Stimulated activated CD8-positive, alpha-beta memory T cell treated with anti-CD3 and anti-CD28 coated beads, Interleukin-2, amount 100 ng/mL, for 1 hour (primary cell): ENCODE data around the gene OR2S2.
"Not testable (repeated sequence)": the region's sequence is repeated elsewhere in the genome, so short reads cannot be mapped to it uniquely, and the experiment has no call there.

Source experiments
- DNase-seq, 2 donors: peaks; one replicate each; pipeline ENCODE4 v3.0.0-alpha.2; 2020; ENCODE audit warnings: low read depth in 2 of 2

OR2S2 gene, protein sequence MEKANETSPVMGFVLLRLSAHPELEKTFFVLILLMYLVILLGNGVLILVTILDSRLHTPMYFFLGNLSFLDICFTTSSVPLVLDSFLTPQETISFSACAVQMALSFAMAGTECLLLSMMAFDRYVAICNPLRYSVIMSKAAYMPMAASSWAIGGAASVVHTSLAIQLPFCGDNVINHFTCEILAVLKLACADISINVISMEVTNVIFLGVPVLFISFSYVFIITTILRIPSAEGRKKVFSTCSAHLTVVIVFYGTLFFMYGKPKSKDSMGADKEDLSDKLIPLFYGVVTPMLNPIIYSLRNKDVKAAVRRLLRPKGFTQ

DNA sequence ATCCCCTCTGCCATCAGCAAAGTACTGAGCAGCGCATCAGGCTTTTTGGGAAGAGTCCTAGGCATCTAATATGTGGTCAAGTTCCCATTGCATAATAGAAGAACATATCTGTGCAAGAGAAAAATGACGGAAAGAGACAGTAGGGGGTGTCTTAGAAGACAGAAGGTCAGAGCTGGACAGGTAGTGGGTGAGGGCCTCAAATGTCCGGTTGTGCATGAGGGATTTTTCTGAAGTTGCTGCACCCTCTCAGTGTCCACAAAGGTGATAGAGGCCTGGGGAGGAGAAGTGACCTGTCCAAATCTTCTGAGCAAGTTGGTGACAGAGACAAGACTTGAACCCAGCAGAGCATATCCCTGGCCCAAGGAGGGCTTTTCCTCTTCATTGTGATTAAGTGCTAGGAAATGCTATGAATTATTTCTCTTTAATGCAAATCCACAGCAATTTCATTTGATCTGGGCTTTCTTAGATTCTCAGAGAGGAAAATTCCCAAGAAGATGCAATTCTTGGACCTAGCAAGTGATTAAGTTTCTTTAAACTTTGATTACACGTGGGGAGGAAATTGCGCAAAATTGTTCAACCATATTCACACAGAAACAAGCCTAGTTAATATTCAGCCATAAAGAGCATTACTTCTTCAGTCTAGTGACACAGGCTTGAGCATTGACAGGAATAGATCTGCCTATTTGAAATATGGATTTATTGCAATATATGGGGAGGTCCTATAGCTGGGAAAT is at the start of gene OR2S2:
Gene OR2S2 (minus strand): TSS at position 51 of the 734 bp plus-strand sequence. CDS start 56 bp downstream, outside the sequence.
- DNase-seq: no peak

DNA sequence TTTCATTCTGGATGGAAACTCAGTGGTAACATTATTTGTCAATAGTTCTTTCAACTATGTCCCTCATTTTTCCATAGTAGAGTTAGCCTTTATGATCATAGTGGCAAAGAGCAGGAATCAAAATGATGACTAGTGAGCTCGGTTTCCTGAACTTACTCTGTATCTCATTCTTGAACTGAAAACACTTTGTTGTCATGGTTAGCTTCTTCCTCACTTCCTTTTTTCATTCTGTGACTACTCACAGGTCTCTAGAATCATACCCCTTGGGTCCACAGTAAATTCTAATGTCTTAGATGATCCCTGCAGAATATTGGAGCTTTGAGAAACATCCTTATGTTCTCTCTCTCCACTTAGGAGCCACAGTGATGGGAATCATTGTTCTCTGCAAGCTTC is 49.4 kb upstream of the OR2S2 start:
- DNase-seq: no peak

DNA sequence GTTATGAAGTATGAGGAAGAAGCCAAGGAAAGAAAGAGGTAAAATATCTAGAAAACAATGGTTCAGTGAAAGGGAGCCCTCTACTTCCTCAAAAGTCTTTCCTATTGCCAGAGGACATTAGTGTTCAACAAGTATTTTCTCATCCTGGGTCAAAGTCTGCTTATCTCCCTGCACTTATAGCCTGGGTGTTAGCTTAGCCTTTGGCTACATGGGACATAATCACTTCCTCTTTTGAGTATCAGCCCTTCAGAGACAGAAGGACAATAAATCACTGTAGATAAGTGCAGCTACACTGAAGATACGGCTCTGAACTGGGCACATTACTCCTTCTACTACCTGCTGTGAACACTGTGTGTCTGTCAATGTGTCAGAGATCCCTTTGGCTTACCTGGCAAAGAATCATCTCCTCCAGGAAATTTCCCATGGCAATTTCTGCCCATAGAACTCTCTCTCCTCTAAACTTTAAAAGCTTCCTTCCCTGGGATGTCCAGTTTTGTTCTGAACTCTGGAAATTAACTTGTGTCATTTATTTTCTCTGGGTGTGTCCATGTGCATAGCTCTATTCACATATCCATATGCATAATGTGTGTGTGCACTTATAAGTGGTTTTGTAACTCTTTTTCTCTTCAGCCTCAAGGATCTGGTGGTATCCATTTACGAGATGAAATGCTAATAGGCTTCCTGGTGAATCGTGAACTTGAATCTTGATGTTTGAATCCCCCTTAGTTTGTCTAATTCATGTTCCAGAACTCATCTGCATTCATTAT is 48.8 kb upstream of the OR2S2 start:
- no peak for DNase-seq

DNA sequence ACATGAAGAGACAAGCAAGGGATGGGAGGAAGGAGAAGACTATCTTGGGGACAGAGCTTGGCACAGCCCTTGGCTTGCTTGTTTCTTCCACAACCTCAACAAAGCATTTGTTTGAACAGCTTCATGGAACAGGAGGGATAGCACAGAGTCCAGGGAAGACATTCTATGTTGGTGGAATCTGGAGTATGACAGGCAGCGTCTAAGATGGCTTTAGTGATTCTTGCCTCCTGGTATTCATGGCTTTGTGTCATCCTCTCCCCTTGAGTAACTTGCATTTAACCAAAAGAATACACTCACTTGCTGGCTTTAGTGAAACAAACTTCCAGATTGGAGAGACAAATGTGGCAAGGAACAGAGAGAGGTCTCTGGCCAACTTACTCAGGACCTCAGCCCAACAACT is 47.9 kb upstream of the OR2S2 start:
- no peak for DNase-seq

DNA sequence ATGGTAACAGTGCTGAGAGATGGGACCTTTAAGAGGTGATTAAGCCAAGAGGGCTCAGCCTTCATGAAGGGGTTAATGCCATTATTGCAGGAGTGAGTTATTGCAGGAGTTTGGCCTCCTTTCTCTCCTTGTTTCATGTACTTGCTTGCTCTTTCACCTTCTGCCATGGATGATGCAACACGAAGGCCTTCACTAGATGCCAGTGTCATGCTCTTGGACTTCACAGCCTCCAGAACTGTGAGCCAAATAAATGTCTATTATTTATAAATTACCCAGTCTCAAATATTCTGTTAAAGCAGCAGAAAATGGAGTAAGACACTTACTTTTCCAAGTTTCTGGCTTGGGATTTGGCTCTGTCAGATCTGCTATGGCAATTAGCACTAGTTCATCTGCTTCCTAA is 40.4 kb upstream of the OR2S2 start:
- no peak for DNase-seq

DNA sequence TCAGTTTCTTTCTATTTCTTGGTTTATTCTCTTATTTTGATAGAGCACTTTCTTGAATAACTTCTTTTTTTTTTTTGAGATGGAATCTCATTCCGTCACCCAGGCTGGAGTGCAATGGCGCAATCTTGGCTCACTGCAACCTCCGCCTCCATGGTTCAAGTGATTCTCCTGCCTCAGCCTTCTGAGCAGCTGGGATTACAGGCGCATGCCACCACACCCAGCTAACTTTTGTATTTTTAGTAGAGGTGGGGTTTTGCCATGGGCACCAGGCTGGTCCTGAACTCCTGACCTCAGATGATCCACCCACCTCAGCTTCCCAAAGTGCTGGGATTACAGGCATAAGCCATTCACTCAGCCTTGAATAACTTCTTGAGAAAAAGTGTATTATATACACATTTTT is 39.1 kb upstream of the OR2S2 start:
- not testable (repeated sequence) for DNase-seq

DNA sequence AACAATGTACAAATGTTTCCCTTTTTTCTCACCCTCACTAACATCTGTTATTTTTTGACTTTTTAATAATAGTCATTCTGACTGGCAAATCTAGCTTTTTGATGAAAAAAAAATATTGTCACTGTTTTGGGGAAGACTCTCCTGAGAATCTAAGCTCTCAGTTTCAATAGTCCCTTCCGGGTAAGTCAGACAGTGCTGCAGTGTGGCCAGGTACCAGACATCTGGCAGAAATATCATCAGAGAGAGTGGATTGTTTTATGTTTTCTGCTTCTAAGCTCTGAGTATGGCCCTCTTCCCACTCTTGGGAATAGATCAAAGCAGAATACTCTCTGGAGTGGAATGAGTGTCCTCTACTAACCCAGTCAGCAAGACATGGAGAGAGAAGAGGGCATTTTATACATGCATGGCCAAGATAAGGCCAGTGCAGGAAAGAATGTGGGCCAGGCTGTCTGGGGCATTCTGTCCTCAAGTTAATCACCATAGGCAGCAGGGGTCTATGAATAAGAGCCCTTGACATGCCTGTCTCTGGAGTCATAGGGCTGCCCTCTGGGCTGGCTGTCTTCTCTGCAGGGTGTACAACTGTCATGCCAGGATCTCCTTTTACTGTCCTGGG is 38.5 kb upstream of the OR2S2 start:
- no peak for DNase-seq

DNA sequence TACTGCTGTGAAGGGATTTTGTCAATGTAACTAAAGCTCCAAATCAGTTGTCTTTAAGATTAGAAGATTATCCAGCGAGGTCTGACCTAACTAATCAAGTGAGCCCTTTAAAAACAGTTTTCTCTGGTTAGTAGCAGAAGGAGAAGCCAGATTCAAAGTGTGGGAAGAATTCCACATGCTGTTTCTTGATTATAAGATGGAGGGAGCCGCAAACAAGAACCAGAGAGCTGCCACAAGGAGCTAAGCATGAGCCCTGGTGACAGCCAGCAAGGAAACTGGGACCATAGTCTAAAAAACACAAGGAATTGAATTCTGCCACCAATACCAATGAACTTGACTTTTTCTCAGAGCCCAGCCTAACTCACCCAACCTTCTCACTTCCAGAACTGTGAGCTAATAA is 37.0 kb upstream of the OR2S2 start:
- no peak for DNase-seq

DNA sequence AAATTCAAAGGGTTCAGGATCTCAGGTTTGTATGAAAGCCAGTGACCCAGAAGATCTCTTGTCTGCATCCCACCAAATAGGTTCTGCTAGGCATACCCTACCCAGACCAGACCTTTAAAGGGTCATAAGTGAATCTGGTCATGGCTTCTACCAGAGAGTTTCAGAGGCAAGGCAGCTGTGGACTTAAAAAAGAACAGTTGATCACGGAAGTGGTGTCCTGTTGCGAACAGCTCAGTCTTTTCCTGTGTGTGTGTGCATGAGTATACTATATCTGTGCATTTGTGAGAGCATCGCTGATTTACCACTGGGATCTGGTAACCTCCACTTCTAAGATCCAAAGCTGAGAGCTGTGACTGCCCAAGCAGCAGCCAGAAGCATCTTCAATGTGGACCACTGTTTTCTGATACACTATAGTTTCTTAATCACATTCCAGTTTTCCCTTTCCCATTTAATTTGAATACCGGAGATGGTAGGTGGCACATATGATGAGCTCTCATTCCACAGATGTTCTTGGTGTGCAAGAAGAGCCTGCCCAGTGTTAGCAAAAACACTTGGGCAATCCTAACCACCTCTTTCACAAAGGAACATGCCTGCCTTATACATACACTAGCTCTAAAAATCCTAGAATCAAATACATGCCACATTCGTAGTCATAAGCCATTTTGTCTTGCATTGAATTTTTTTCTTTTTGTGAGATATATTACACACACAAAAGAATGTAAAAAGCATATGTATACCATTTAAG is 36.2 kb upstream of the OR2S2 start:
- DNase-seq: no peak

DNA sequence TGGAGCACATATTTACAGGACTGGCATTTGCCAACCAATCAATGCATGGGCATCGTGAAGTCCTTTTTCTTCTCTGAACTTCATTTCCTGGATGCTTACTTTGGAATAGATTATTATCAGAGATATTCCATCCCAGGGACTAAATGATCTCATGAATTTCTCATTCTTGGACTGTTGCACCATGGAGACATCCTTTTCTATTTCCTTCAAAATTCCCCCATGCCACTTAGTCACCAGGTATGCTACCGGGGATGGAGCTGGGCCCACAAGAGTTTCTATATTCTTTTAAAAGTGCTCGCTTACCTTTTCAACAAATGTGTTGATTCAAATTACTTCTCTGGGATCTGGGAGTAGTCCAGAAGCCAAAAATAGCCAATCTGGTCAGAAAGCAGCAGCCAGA is 35.2 kb upstream of the OR2S2 start:
- DNase-seq: not testable (repeated sequence)

DNA sequence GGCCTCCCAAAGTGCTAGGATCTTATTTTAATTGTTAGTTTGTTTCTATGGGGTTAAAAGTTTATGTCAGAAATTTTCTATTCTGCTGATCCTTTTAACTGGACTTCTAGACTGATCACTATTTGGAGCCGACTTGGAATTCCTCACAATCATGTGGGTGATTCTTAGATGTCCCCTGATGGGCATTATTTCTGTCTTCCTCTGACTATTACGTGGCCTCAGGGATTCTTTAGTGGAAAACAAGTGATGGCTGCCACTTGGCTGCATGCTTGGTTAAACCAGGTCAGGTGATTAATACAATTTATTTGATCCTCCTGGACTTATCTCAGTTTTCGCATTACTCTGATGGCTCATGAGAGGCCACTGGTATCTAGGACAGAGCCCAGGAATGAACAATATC is 32.2 kb upstream of the OR2S2 start:
- no peak for DNase-seq

DNA sequence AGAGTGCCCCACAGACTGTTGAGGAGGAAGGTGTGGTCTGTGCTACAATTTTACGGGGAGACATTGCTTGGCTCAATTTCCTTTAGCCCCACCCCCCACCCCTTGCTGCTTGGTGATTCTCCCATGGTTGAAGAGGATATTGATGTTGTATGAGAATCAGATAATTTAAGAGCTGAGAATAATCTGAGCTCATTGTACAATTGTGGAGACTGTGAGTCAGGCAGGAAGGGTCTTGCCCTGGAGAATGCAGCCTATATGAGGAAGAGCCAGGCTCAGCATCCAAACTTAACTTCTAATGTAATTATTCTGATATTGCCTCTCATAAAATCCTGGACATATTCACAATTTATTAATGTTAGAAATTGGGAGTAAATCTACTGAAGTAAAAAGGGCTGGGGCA is 26.1 kb upstream of the OR2S2 start:
- DNase-seq: no peak

DNA sequence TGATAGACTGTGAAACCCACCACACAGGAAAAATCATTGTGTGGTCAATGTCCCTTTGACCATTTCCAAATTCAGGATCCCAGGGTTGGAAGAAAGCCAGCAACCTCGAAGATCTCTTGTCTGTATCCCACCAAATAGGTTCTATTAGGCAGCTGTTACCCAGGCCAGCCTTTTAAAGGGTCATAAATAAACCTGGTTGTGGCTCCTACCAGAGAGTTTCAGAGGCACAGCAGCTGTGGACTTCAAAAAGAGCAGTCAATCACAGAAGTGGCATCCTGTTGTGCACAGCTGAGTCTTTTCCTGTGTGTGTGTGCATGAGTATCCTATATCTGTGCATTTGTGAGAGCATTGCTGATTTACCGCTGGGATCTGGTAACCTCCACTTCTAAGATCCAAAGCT is 23.7 kb upstream of the OR2S2 start:
- DNase-seq: no peak

DNA sequence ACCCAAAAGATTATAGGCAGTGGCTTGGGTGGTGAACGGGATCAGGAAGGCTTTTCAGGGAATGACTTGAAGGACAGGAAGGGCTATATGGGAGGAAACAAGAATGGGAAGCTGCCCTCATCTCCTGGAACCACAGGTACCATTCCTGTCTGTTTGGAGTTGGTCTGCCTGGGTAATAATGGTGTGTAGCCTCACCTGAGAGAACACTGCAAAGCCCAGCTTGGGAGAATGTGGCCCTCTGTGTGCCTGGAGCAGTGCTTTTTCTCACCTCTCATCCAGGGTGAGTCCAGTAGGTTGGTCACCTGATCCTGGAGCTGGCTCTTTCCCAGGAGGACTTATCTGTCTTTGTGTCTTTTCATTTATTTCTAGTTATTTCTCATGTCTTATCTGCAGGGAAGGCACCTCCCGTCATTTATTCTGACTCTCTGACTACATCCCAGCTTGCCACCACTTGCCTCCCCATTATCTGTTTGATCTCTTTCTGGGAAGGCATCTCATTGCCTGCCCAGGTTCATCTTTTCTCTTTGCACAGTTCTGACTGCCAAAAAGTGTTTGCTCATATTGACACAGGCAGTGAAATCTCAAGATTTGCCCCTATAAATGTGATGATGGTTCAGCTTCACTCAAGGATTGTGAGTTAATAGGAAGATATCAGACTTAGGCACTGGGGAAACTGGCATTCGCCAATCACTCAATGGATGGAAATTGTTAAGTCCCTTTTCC is 22.5 kb upstream of the OR2S2 start:
- no peak for DNase-seq

DNA sequence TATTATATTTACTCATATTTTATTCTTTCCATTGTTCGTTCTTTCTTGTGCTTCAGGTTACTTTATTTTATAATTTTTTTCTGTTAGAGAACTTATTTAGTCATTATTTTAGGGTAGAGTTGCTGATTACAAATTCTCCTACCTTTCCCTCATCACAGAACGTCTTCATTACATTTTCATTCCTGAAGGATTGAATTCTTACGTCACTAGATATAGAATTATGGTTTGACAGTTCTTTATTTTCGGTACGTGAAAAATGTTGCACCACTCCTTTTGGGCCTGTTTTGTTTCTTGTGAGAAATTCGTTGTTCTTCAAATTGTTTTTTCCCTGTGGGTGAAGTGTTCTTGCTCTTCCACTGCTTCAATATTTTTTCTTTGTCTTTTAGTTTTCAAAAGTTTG is 20.8 kb upstream of the OR2S2 start:
- no peak for DNase-seq

DNA sequence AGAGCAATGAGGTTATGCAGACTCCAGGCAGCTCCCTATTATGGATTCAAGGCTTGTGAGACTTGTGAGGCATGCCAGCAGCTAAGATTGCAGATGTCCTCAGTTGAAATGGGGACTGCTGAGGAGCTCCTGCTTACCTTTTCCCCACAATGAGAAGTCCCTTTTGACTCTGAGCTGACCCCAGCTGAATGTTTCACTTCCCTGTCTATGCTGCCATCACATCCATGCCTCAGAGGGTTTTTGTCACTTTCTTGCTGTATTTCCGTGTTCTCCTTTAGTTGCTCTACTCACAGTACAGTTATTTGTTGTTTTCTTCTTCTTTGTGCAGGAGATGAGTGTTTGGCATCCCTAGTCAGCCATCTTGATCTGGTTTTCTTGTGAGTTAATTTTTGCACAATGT is 18.8 kb upstream of the OR2S2 start:
- no peak for DNase-seq

DNA sequence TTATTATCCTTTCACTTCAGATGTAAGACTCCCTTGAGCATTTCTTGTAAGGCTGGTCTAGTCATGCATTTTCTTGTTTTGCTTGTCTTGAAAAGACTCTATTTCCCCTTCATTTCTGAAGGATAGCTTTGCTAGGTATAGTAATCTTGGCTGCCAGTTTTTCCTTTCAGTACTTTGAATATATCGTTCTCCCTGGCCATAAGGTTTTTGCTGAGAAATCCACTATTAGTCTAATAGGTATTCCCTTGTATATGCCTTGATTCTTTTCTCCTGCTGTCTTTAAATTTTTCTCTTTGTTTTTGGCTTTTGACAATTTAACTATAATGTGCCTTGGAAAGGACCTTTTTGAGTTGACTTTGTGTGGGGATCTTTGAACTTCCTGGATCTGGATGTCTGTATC is 16.8 kb upstream of the OR2S2 start:
- DNase-seq: no peak

DNA sequence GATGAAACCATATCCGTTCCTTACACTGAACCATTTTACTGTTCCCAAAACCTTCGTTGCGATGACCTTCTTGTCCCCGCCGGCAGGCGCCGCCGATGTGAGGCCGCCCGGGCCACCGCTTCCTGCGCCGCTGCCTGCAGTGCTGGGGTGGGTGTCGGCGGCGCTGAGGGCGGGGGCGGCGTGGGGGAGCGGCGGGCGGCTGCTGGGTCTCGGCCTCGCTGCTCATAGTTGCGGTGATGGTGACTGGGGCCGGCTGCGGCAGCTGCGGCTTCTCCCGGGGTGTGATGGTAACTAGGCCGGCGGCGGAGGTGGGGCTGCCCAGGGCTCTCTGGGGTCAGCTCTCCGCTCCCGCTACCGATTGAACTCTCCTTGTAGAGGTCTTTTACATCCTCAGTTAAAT is 14.1 kb upstream of the OR2S2 start:
- DNase-seq: no peak

DNA sequence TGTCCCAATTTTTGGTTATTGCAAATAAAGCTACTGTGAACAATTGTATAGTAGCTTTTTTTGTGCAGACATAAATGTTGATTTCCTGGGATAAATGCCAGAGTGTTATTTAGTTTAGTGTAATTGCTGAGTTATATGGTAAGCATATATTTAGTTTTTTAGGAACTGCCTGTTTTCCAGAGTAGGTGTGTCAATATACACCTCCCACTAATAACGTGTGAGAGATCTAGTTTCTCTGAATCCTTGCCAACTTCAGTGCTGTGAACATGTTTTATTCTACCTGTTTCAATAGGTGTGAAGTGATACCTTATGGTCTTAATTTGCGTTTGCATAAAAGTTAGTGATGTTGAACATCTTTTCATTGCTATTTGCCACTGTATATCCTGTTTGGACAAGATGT is 9.1 kb upstream of the OR2S2 start:
- DNase-seq: no peak

DNA sequence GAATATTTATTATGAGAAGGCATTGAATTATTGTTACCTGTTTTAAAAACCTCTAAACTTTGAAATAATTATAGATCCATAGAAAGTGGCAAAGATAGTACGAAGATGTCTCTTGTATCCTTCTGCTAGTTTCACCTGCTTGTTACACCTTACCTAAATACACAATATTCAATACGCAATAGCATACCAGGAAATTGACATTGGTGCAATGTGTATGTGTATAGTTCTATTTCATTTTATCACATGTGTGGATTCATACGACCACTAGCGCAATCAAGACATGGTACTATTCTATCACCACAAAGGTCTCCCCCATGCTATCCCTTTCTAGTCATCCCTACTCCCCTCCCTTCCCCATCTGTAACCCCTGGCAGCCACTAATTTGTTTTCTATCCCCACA is 8.5 kb upstream of the OR2S2 start:
- no peak for DNase-seq

DNA sequence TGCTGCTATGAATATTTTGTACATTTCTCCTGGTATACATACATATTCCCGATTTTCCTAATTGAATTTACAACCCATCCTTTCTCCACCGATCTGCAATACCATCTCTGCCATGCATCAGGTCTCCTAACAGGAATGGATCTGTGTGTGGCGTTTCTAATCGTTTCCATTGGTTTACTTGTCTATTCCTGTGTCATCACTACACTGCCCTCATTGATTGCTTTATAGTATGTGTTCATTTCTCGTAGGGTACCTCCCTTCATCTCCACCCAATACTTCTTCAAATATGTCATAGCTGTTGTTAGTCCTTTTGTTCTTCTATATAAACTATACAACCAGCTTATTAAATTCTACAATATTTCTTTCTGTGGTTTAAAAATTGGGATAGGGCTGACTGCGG is 7.1 kb upstream of the OR2S2 start:
- no peak for DNase-seq
